GM12864 (cell line): ENCODE measurements around the gene MYOG.

Experiments
- DNase-seq: peaks from one replicate; pipeline ENCODE4 v3.0.0-alpha.2; 2011; ENCODE audit warnings: low read depth
- H3K4me3 ChIP-seq: 2 replicates; pipeline ENCODE4 v1.5.1; 2011; ENCODE audit warnings: mild to moderate bottlenecking, low read depth, low read length, control low read depth
- CTCF ChIP-seq: IDR thresholded peaks from 2 replicates; pipeline ENCODE4 v1.5.1; 2011; ENCODE audit warnings: low read depth, mild to moderate bottlenecking, moderate library complexity, low read length, control low read depth, inconsistent platforms; ENCODE audit errors: missing control alignments

MYOG gene

GRCh38 chr1:203089651-203090045, 3.8 kb upstream of the MYOG start:
- DNase-seq: no peak
- no peak overlapping the region for H3K4me3 ChIP-seq
- no peak for TF ChIP-seq CTCF

GRCh38 chr1:203089001-203089650, 3.3 kb upstream of the MYOG start:
- DNase-seq: no peak
- no peak overlapping the region for H3K4me3 ChIP-seq
- TF ChIP-seq CTCF: no peak

GRCh38 chr1:203088441-203088840, 2.6 kb upstream of the MYOG start:
- no peak overlapping the region for H3K4me3 ChIP-seq
- DNase-seq: no peak
- TF ChIP-seq CTCF: no peak

GRCh38 chr1:203086992-203087763, 1.4 kb upstream of the MYOG start:
- no peak overlapping the region for H3K4me3 ChIP-seq
- no peak for TF ChIP-seq CTCF
- DNase-seq: no peak

GRCh38 chr1:203084588-203085527, 954 bp downstream of the MYOG start:
- DNase-seq: no peak
- peak; percentile 85 for TF ChIP-seq CTCF

GRCh38 chr1:203083463-203083921, 2.3 kb downstream of the MYOG start:
- H3K4me3 ChIP-seq: no peak overlapping the region
- no peak for DNase-seq
- peak; percentile 32 for TF ChIP-seq CTCF

More at GRCh38 chr1:203084588-203085527, 954 bp downstream of the MYOG start:
- no peak overlapping the region for H3K4me3 ChIP-seq
